EL (cell line): ENCODE measurements around the gene PPP1R3C.
A peak's percentile ranks its signal among the peaks of the same experiment; 100 is the strongest.

Experiments used
- DNase-seq: peaks from one replicate; pipeline ENCODE4 v3.0.0-alpha.2; 2016

The PPP1R3C gene

GRCh38 chr10:91597197-91597881, 35.5 kb downstream of the PPP1R3C start:
- no peak for DNase-seq

GRCh38 chr10:91596825-91597196, 36.1 kb downstream of the PPP1R3C start:
- peak; percentile 72 for DNase-seq

GRCh38 chr10:91593834-91594233, 39.0 kb downstream of the PPP1R3C start:
- DNase-seq = no peak

- no peak for DNase-seq
Observed at GRCh38 chr10:91593366-91593765, 39.5 kb downstream of the PPP1R3C start.

GRCh38 chr10:91592266-91592975, 40.5 kb downstream of the PPP1R3C start:
- DNase-seq = no peak

- no peak for DNase-seq
Observed at GRCh38 chr10:91591797-91592174, 41.1 kb downstream of the PPP1R3C start.

- peak; percentile 78 for DNase-seq
Observed at GRCh38 chr10:91590904-91591796, 41.7 kb downstream of the PPP1R3C start.

- peak; percentile 86 for DNase-seq
Observed at GRCh38 chr10:91590142-91590903, 42.5 kb downstream of the PPP1R3C start.

GRCh38 chr10:91589658-91590035, 43.2 kb downstream of the PPP1R3C start:
- DNase-seq = no peak

GRCh38 chr10:91589015-91589657, 43.7 kb downstream of the PPP1R3C start:
- DNase-seq = peak; percentile 71

- DNase-seq = peak; percentile 77
Observed at GRCh38 chr10:91587710-91588638, 44.9 kb downstream of the PPP1R3C start.

- no peak for DNase-seq
Observed at GRCh38 chr10:91582153-91582554, 50.7 kb downstream of the PPP1R3C start.

GRCh38 chr10:91579329-91579985, 53.4 kb downstream of the PPP1R3C start:
- DNase-seq = peak; percentile 58
